GM15510 (cell line): Measurements from ENCODE around the gene SAE1.
A peak's percentile ranks its signal among the peaks of the same experiment; 100 is the strongest.

Experiments used
- POLR2A ChIP-seq: IDR thresholded peaks from 3 replicates; pipeline ENCODE4 v1.6.1; 2011; ENCODE audit warnings: borderline replicate concordance; ENCODE audit not compliant: insufficient read length; ENCODE audit errors: extremely low read depth

Gene SAE1

DNA sequence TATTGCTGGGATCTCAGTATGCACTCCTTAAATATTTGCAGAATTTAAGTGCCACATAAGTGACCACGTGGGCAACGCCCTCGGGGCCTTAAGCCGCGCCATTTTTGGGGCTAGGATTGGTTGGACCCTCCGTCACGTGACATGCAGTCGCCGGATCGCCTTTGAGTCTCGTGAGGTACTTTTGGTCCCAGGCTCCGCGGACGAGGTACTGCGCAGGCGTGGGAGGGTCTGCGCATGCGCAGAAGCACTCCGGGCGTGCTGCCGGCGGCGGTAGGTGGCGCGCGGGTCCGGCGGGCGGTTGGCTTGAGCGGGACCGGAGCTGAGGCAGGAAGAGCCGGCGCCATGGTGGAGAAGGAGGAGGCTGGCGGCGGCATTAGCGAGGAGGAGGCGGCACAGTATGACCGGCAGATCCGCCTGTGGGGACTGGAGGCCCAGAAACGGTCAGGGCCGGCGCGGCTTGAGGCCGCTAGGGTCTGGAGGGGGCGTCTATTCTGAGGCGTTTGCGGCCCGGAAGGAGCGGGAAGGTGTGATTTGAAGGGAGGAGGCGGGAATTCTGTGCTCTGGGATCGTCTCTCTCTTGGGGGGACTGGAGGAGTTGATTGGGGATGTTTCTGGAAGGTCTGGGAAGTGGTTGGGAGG, at the start of gene SAE1:
TSS of gene SAE1 (plus strand) at position 247 of the 639 bp plus-strand sequence. CDS start at position 343, 96 bp downstream.
- TF ChIP-seq POLR2A = peak; percentile 86

DNA sequence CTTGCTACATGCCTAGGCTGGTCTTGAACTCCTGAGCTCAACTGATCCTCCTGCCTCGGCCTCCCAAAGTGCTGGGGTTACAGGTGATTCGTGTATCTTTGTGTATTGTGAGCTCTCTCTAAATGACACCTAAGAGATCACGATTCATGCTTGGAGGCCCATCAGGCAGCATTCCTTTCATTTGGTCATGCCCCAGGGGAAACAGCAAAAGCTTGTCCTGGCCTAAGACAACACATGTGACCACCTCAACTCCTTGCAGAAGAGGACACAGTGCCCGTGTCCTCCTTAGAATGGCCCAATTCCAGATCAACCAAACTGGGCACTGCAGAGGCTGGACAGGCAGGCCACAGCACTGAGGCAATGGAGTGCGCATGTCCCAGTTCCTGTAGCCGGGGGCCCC, 49.5 kb upstream of the SAE1 start:
- no peak for TF ChIP-seq POLR2A

DNA sequence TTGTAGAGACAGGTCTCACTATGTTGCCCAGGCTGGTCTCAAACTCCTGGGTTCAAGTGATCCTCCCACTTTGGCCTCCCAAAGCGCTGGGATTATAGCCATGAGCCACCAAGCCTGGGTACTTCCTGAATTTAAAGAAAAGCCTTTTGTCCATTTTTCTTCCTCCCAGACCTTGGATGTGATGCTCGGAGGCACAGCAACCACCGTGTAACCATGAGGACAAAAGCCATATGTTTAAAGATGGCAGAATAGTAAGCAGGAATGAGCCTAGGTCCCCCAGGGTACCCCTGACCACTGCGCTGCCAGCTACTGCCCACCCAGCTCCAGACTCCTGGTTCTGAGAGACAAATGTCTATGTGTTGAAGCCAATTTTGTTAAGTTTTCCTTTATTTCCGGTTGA, 48.1 kb upstream of the SAE1 start:
- no peak for TF ChIP-seq POLR2A

DNA sequence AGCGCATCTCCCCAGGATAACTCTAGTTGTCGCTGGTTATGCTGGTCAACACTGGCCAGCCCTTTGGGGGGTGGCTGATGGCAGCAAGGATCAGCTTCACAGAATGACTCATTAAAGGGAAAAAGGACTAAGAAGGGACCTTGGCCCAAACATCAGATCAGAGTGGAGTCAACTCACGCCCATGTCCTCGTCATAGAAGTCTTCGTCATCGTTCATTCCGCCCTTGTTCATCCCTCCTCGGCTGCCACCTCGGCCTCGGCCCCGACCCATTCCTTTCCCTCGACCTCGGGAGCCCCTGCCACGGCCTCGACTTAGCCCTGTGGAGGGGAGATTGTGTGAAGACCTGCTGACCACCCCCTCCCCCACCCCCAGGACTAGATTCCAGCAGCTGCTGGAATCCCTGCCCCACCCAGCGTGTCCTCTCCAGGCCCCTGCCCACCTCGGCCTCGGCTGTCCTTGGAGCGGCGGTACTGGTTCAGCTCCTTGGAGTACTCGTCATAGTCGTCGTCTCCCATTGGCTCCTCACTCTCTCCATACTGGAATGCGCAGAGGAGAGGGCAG, 45.7 kb upstream of the SAE1 start:
- TF ChIP-seq POLR2A = no peak

DNA sequence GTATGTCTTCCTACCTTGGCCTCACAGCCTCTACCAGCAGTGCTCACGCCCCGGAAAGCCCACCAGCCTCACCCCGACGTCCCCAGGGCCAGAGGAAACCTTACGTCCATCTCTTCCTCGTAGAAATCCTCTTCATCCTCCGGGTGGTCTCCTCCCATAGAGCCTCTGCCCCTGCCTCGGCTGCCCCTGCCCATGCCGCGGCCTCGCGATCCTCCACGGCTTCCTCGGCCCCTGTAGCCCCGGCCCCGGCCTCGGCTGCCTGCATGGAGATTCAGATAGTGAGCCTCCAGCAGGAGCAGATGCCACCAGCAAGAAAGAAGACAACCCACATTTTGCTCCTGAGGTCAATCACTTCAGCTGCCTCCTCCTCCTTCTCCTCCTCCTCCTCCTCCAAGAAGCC, 44.4 kb upstream of the SAE1 start:
- no peak for TF ChIP-seq POLR2A

DNA sequence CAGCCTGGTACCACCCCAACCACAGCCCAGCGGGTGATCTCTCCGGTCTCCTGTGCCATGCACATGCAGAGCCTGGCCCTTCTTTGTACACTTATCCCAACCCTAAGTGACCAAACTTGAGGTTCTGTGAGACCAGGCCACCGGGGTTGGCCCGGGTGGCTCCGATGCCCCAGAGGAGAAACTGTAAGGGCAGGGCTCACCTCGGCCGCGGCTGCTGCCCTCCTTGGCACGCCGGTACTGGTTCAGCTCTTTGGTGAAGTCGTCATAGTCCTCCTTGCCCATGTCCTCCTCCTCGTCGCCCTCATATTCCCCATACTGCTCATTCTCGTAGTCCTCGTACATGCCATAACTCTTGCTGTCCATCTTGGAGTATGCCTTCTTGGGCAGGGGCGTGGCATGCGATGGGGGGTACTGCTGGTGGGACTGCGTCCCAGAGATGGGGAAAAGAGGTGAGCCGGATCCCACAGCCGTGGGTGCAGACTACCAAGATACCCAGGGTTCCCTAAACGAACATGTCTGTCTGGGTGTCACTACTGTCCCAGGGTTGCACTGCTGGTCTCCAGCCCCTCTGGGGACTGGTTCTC, 40.8 kb upstream of the SAE1 start:
- TF ChIP-seq POLR2A = no peak

DNA sequence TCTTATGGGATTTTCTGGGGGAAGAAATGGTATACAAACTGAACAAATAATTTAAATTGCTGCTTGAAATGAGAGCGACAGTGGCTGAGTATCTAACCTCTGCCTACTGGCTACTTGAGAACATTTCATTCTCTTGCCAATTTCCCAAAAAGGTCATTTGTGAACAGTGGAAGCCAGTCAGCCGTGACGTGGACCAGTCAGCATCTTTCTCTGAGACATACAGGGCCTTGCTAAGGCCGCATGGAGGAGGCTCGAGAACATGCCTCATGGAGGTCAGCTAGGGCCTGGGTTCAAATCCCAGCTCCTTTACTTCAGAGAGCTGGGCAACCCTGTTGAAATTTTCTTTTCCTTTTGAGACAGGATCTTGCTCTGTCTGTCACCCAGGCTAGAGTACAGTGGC, 37.4 kb upstream of the SAE1 start:
- TF ChIP-seq POLR2A = no peak

DNA sequence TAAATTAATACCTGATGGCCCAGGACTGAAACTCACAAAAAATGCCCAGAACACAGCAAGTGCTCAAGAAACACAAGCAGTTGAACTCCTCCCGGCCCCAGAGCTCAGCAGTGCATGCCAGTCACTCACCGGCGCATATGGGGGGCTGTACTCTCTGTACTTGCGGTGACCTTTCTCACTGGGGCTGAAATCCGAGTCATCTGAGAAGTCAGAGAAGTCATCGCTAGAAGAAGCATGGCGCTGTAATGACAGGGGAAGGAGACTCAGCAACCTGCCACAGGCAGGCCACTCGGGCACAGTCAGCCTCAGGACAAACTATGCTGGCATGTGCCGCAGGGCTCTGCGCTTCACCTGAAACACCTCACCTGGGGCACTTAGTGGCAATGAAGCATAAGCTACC, 36.8 kb upstream of the SAE1 start:
- TF ChIP-seq POLR2A = peak; percentile 23

DNA sequence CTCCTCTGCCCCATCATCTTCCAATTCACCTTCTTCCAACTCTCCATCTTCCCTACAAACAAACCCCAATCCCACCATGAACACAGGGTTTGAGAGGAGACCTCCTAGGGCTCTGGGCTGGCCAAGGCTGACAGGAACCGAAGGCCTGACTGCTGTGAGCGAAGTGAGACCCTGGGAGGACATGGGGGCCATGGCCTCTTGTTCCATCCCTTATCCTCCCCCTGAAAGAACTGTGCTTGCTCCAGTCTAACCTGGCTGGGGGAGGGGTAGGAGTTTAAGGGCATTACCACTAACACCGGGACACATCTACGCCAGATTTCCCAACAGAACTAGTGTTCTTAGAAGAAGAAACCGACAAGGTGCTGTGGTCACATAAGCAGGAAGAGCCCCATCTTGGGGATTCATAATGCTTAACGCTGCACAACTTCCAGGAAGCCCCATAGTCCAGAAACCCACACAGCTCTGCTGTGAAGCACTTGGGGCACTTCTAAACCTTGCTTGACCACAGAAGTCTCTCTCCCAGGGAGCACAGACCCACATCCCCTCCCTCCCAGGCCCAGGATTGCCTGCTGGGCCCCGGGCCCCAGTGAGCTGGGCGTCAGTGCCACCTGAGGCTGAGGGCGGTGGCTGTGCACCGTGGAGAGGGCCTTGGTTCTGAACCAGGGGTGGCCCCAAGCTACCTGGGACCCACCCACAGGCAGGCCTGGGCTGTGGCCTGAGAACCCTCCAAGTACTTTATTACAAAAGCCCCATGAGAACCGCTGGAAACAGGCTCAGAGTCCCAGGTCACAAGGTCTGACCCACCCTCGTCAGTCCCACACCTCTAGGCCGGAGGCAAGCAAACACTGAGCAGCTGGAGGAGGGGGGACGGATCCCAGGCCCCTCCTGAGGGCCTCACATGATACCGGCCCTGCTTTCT, 35.8 kb upstream of the SAE1 start:
- TF ChIP-seq POLR2A = no peak

DNA sequence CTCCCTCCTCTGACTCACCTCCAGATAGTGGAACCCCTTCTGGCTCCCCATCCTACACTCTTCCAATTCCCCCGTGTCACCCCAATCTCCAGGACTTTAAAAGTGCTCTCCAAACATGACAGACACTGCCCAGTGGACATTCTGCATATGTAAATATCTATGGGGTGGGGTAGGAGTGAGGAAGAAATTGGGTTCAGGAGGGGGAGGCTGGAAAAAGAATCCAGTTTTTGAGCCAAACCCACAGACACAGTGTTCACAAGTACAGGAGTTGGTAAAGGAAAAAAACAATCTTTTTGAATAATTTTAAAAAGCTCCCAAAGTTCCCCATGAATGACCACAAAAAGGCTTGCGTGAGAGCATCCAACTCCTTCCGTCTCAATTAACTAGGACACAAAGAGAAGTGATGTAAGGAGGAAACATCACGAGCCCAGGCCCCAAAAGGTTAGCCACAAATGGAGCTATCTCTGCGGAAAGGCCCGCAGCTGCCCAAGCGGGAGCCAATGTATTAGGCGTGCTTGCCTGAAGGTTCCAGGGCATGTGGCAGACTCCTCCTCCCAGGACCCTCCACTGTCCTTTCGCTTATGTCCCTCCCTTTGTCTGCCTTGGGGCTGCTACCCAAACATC, 35.0 kb upstream of the SAE1 start:
- TF ChIP-seq POLR2A = no peak

DNA sequence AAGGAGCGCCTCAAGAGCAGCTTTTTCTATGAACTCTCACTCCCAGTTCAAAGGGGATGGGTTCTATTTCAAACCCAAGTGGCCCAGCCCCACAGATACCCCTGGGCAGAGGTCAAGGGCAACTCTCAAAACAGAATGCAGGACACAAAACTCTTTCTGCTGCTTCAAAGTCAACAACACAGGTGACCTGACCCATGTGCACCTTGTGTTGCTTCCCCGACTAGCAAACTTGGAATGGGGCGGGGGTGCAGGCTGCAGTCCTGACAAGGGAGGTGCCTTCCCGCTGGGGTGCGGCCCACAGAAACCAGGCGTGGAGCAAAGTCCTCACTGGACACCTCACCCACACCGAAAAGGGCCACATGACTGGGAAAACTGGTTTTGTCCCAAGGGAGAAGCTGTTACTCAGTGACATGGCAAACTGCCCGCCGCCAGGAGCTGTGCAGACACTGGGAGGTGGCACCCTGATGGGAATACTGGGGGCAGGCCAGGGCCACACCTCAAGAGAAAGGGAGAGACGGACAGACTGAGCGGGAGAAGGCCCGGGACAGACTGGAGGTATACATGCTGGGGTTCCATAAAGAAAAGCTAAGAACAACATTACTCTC, 34.4 kb upstream of the SAE1 start:
- TF ChIP-seq POLR2A = no peak

DNA sequence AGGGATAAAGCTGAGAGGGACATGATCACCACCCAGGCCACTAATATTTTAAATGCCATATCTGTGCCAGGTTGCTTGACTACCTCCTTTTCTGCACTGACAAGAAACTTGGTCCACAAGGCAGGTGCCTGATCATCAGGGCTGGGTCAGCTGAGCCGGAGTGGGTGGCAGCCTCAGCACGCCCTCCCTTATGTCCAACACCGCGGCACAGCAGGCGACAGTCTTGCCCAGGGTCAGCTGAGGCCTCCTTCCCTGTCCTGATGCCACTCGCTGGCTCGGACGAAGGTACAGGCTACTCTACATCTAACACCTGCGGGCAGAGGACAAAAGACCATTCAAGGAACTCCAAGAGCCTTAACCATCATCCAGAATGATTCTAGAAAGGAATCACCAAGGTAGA, 33.9 kb upstream of the SAE1 start:
- no peak for TF ChIP-seq POLR2A

DNA sequence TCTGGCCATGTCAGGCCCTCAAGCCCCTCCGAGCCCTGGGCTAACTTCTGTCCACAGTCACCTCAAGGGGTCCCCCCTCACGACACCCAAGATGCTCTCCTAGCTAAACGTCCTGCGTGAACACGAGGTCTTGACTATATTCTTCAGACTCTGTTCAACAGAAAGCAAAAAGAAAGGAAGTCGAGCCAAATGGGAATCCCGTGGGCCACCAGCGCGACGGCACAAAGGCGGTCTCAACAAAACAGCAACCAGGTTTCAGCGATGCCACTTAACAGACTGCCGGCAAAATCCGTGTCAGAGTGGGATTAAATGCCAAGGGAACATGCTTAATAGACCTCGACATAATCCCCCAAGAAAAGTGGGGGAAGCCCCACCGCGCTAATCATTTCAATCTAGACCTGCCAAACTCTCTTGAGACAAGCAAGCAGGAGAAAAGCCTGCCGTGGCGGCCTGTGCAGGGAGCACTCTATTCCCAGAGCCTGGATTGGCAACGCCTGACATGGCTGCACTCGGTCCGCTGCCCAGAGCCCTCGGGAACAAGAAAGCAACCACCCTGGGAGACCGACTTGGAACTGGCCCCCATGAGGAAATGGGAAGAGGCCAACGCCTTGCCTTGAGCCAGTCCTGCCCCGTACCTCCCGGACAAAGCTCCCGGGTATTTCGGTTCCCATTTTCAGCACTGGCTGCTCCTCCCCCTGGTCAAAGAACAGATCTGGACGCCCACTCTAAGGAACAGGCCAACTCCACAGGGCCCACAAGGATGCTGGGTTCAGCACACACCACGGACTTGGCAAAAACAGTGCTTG, 33.0 kb upstream of the SAE1 start:
- TF ChIP-seq POLR2A = no peak

DNA sequence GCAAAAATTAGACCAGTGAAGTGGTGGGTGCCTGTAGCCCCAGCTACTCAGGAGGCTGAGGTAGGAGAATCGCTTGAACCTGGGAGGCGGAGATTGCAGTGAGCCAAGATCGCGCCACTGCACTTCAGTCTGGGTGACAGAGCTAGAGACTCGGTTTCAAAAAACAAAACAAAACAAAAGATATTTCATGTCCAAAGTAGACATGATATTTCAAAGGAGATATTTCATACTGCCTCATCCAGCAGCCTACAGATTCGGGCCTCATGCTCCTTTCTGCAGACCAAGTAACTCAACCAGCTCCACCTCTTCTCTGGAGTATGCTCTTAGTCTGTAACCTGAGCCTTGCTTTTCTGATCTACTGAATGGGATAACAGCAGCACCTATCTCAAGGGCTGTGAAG, 32.0 kb upstream of the SAE1 start:
- TF ChIP-seq POLR2A = no peak

DNA sequence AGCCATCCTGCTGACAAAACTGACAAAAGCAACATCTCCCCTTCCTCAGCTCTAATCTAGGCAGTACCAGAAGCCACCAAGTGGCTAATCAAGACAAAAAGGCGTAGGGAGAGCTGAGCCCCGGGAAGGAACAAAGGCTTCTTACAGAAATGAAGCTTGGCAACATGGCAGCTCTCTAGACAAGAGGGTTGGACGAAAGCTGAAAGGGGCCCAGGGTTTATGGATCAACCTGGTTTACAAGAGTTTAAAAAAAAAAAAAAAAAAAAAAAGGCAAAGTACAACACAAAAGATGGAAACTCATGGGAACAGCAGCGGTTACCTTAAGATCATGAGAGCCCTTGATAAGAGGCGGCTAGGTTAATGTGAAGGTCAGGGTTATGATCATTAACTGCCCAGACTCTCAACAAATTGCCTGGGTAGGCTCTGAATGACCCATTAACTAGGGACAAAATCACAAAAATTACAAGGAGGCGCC, 31.0 kb upstream of the SAE1 start:
- no peak for TF ChIP-seq POLR2A

DNA sequence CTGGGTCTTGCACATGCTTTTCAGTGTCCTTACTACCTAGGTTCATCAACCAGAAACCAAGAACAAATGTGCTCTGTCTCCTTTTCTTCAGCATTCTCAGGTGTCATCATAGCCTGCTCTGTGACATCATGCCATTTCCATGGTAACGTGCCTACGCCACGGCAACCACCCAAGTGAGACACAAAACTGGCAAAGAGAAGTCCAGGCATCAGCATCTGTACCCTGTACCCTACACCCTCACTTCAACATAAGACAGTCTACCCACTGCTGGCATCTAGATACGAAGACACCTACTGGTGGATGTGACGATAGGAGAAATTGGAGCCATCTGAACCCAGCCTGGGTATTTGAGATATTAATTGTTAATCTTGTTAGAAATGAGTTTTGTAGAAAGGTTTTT, 30.3 kb upstream of the SAE1 start:
- no peak for TF ChIP-seq POLR2A
